HG03460 (cell line): Measurements from ENCODE around the gene MAFF.

Experiments
- ATAC-seq: cut with Tn5 transposase; IDR thresholded peaks from one replicate; pipeline ENCODE4 v1.9.1; 2021; ENCODE audit not compliant: unreplicated experiment

The MAFF gene

GRCh38 chr22:38246046-38246658 lies 44.4 kb downstream of the MAFF start:
- no peak for ATAC-seq

- no peak for ATAC-seq
Measured at GRCh38 chr22:38246692-38247091, 44.9 kb downstream of the MAFF start.

DNA sequence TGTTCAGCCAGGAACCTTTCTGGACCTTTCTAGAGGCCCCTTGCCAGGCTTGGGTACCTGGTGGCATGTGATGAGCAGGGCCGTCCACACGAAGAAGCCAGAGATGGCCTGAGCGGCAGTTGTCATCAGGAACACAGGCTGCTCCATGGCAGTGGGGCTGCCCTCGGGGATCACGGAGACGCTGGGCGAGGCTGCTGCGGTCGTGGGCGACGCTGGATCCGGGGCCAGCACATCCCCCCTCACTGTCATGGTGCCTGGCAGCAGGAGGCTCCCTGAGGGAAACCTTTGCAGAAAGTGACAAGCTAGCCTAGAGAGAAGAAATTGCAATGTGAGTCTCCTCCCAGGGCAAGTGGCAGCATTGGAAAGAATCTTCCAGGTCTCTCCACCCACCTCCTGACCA lies 45.9 kb downstream of the MAFF start:
- no peak for ATAC-seq

GRCh38 chr22:38248280-38248679 lies 46.5 kb downstream of the MAFF start:
- no peak for ATAC-seq

DNA sequence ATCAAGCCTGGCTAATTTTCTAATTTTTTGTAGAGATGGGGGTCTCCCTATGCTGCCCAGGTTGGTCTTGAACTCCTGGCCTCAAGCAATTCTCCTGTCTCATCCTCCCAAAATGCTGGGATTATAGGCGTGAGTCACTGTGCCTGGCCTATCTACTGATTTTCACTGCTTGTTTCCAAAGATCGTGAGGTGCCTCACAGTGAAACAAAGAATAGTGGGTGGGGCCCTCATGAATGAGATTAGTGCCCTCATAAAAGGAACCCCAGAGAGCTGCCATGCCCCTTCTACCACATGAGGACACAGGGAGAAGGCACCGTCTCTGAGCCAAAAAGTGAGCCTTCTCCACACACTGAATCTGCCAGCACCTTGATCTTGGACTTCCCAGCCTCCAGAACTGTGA lies 47.5 kb downstream of the MAFF start:
- no peak for ATAC-seq

DNA sequence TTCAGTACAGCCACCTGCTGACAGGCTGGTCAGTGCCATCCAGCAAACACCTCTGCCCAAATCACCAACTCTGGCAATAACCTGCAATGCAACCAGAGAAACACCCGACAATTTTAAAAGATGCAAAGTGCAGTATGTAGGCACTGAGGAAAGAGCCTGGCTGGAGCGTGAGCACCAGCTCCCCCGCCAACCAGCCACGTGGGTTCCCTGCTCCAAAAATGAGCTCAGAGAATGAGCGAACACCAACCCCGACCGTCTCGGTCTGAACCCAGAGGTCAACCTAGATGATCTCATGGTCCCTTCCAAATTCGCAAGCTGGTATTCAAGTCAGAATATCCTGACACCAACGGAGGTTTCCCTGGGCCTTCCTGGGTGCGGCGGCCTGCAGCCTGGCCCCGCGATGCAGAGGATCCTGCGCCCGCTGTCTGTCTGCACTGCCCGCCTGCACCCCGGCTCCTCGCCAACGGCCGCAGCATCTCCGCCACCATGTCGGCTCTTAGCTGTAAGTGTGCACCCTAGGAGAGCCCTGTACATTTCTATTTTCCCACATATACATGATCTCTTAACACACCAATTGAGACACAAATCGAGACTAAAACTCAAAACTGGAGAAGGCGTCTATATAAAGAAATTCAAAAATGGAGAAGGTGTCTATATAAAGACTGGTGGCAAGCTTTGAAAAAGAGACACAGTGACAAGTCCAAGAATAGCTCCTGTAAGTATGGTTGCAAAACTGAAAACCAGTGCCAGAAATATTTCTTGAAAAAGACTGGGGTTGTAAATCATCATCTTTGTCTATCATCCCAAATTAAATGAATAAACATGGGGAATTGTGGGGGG lies 48.2 kb downstream of the MAFF start:
- no peak for ATAC-seq

DNA sequence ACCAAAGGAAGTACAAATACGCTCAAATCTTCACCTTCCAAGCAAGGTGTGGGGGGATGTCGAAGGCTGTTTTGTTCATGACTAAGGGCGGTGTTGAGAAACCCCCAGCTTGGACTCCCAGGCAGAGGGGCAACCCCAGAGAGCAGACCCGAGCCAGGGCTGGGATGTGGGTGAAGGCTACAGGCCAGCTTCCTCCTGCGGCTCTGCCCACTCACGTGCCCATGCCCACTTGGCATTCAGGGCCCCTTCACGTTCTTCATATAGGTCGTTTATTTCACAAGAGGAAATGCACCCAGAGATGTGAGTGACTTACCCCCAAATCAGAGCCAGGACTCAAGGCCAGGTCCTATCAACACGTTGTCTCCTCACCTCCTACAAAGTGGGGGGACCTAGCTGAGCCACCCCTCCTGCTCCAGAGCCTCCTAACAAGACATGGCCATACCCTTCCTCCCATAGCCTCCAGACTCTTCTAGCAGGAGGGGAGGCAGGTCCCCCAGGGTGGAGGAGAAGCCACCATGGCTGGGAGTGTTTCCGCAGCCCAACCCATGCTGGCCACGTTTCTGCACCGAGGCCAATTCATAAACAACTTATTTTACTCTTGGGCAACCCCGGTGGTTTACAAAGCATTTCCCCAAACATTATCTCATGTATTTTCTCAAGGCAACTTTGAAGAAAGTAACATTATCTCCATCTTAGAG lies 49.0 kb downstream of the MAFF start:
- ATAC-seq: no peak

DNA sequence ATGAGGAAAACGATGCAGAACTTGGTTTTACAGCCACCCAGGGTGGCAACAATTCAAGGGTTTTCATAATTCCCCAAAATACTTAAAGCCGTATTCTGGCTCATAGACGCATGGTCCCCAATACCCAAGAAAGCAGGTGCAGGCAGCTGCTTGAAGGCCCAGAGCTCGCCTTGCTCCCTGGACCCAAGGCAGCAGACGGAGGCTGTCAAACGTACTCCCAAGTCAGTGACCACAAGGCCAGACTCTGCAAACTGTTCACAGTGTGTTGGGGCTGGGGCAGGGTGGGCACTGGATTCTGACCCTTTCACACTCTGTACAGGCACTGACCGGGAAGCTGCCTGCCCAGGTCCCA lies 49.5 kb downstream of the MAFF start:
- ATAC-seq: no peak

- no peak for ATAC-seq
Measured at GRCh38 chr22:38255697-38256096, 53.9 kb downstream of the MAFF start.

GRCh38 chr22:38257181-38257580 lies 55.4 kb downstream of the MAFF start:
- no peak for ATAC-seq

- ATAC-seq: no peak
Measured at GRCh38 chr22:38257650-38258250, 56.0 kb downstream of the MAFF start.

GRCh38 chr22:38258895-38259294 lies 57.1 kb downstream of the MAFF start:
- ATAC-seq: no peak

- no peak for ATAC-seq
Measured at GRCh38 chr22:38259370-38259769, 57.6 kb downstream of the MAFF start.

DNA sequence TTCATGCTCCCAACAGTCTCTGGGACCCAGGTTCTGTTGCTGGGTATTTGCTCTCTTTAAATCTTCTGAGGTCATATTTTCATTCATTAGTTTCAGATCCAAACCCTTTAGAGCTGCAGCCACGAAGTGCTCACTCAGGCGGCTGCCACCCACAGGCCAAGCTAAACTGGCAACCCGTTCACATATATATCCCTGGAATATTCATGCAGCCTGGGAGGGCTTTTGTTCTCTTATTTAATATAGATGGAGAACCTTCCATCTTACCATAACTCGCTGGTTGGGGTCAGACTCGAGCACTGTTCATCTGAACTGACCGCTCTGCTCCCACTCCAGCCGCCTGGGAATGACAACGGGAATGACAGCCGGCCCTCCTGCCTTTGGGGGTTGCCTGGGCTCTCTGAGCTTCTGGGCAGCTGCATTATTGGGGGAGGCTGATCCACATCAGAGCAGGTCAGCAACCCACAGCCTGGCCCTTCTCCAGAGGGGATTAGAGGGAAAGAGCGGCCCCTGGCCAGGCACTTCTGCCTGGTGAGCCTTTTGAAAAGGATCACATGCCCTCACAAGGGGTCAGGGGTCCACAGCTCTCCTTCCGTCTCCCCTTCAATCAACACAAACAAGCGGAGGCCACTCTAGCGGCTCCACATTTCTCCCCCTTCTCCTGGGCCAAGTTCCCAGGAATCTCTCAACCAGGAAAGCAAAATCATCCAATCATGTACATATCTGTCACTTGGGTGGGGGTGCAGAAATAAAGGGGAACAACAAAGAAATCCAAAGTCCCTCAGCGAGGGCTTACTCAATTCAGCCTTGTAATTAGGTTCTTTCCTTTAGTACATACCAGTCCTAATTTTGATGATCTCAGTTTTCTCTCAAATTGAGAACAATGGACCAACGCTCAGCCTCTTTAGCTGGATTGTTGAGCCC lies 59.2 kb downstream of the MAFF start:
- ATAC-seq: no peak

DNA sequence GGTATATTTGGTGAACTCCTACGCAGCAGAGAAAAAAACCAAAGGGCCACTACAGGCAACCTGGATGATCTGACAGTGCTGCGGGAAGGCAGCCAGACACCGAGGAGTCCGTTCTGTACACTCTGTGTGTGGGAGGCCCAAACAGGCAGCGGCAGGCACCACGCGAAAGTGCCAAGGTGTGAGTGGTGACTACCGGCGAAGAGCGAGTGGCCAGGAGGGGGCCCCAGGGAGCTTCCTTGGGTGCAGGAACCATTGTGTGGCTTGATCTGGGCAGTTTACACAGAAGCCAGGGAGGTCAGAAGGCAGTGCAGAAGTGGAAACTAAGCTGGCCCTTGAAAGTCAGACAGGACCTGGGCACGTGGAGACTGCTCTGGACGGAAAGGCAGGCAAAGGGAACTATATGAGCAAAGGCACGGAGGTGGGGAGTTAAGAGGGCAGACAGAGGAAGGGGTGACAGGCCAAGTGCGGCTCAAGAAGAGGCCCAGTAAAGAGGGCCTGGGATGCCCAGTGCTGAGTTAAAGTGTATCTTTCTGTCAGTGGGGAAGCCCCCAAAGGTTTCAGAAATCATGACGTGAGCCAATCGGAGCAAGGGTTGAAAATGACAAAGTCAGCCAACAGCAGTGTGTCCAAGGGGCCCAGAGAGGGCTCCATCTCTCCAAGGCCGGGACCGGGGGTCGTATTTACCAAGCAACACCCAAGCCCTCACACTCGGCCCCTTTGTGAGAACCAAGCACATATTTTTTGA lies 60.4 kb downstream of the MAFF start:
- no peak for ATAC-seq

GRCh38 chr22:38264322-38264843 lies 62.6 kb downstream of the MAFF start:
- no peak for ATAC-seq
